Posterior vena cava (tissue), 2 donors: ENCODE results near the gene ERVFRD-1. TPM values are rescaled to one million over a fixed set of nuclear protein-coding genes. Genes with fewer than 3 reads are reported as not detected.
A peak's percentile ranks its signal among the peaks of the same experiment; 100 is the strongest.

Experiments used
- DNase-seq: peaks from one replicate; pipeline ENCODE4 v3.0.0-alpha.2; 2020; ENCODE audit warnings: low spot score
- intact Hi-C, 2 donors: fragments of 100-400 bp; cut with DNase I; formaldehyde crosslinking; loops; one replicate each; pipeline versions ENCODE4 v1.14.1 to v1.14.2; 2022 to 2023
- long read RNA-seq, 2 donors: library from polyadenylated mRNA; unstranded; transcript quantifications; one replicate each; pipeline ENCODE4 v2.0.0, GENCODE V29; 2020 to 2021
- total RNA-seq, 2 donors: library from RNA; stranded (reverse); fragmentation: NEBNext Ultra II Directional; extraction: Animal tissue kit (Norgen Biotek cat#: 25700); gene quantifications; one replicate each; pipeline ENCODE4 v1.2.1, GENCODE V29; 2021
- donor health status: DM: yes; HTN: yes; CAD: no.
- donor health status: DM: yes; HTN: yes; CAD: no.

ERVFRD-1 gene, protein sequence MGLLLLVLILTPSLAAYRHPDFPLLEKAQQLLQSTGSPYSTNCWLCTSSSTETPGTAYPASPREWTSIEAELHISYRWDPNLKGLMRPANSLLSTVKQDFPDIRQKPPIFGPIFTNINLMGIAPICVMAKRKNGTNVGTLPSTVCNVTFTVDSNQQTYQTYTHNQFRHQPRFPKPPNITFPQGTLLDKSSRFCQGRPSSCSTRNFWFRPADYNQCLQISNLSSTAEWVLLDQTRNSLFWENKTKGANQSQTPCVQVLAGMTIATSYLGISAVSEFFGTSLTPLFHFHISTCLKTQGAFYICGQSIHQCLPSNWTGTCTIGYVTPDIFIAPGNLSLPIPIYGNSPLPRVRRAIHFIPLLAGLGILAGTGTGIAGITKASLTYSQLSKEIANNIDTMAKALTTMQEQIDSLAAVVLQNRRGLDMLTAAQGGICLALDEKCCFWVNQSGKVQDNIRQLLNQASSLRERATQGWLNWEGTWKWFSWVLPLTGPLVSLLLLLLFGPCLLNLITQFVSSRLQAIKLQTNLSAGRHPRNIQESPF
- total RNA-seq, result under 1 TPM; 0.05 to 0.14 TPM
- long read RNA-seq, donor 1, result 0 reads
- long read RNA-seq, donor 2, result 0 reads

DNA sequence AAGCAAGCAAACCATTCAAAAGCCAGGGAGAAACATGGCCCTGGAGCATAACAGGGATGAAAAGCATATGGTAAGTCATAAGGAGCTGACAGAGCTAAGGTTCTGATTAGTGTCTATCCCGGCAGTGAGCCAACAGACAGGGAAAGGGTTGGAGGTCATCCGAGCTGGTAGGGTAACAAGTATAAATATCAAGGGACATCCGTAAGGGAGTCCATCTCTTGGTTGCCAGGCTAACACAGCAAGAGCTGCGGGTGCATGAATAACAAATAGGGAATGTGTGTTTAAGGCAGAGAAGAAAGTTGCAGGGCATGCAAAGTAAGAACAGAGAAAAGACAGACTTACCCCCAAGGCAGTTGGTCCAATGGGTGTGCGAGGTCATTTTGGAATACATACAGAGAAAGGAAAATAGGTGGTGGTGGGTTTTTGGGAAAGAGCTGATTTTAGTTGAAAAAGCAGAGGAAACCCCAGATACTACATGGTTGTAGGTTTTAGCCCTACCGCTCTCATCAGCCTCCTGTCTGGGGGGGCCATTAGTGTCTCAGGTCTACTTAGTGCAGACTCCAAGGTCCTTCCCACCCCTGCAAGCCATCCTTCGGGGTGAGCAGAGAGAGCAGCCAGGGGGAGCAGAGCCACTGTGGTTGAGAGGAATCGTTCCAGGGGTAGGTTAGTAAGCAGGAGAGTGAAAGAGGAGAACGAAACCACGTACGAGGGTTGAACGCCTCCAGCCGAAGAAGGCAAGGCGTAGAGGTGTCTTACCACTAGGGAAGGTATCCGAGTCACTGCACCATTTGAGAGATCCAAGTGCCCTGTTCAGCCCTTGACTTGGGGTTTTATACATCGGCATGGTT, at the start of gene ERVFRD-1:
TSS of gene ERVFRD-1 (minus strand) at position 805 of the 848 bp plus-strand sequence. CDS start 6,415 bp downstream, outside the sequence.
- DNase-seq, result no peak
- intact Hi-C loops, result no loop called here

DNA sequence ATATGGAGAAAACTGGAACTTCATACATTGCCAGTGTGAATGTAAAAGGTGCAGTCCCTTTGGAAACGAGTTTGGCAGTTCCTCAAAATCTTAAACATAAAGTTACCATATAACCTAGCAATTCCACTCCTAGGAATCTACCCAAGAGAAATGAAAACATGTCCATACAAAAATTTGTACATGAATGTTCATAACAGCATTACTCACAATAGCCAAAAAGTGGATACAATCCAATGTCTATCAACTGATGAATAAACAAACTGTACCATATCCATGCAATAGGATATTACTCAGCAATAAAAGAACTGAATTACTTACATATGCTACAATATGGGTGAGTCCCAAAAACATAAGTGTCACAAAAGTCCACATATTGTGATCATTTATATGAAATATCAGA, 48.7 kb upstream of the ERVFRD-1 start:
- intact Hi-C loops, result no loop called here
- DNase-seq, result no peak

DNA sequence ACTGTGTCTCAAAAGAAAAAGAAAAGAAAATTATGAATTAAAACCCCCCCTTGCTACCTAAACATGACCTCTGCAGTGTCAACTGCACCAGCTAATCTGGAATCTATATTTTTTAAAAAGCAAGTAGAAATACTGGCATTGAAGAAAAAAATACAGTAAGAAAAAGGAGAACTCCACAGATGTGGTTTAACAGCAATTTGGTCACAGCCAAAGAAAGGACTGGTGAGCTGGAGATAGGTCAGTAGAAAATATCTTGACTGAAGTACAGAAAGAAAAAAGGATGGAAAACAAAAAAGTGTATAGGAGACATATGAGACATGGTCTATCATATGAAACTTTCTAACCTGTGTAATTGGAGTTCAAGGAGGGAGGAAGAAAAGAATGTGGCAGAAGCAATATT, 44.1 kb upstream of the ERVFRD-1 start:
- intact Hi-C loops, result no loop called here
- DNase-seq, result no peak

DNA sequence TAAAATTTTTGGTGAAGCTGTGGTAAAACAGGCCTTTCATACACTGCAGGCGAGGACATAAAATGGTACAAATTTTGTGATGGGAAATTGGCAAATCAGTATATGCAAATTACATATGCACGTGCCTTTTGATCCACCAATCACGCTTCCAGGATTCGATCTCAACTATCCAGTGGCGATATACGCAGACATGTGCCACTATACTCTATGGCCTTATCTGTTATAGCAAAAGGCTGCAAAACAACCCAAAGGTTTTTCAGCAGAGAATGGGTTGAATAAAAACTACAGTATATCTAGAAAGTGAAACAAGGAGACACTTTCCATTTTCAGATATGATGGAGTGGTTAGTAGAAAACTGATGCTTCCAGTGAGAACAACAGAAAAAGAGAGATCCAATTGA, 41.9 kb upstream of the ERVFRD-1 start:
- intact Hi-C loops, result loop anchor here in 1 of 2 donors (5.0 kb wide), 1 partner anchor 34 kb away; no protein-coding TSS in a partner anchor
- DNase-seq, result no peak

DNA sequence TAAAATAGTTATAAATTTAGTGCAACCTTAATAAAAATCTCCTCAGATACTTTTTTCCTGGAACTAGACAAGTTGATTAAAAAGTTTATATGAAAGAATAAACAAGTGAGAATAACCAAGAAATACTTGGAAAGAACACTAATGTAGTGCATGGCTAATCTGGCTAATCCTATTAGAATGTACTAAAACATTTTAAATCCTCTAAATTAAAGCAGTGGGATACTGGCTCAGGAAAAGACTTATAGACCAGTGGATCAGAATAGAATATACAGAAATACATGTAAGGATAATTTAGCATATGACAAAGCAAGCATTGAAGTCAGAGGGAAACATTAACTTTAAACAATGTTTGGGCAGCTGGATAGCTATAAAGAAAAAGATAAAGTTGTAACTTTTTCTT, 41.1 kb upstream of the ERVFRD-1 start:
- intact Hi-C loops, result loop anchor here in 1 of 2 donors (5.0 kb wide), 1 partner anchor 35 kb away; no protein-coding TSS in a partner anchor
- DNase-seq, result no peak

DNA sequence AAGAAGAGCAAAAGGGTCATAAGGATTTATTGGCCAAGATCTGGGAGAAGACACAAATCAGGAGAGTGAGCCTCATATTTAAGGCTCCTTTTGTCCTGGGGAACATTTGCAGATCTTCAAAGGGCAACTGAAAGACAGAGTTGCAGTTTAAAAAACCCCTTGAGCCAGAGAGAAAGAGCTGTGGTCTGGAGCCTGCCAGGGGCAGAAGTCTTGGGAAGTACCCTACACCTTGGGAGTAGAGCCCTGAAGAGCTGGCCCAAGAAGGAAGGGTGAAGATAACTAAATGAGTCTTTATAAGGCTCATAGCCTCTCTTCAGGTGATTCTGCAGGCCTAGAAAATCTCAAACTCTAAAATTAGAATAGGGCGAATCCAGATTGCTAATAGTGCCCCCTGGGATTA, 40.0 kb upstream of the ERVFRD-1 start:
- intact Hi-C loops, result loop anchor here in 1 of 2 donors (5.0 kb wide), 1 partner anchor 36 kb away; no protein-coding TSS in a partner anchor
- no peak for DNase-seq

DNA sequence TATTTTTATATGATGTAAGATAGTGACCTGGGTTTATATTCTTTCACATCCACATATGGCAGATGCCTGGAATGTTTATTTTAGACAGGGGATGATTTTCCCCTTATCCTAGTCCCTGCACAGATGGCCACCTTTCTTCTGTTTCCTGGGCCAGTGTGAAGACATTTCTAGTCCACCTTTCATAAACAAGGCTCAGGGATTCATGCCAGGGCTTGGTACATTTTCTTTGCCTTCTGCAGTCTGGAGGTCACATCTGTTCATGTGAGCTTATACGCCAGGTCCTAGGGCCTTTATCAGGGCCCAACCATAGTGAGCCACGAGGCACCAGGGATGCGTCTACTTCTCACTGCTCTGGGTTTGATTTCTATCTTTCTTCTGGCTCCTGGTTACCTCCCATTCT, 38.0 kb upstream of the ERVFRD-1 start:
- intact Hi-C loops, result loop anchor here (5.0 to 10.0 kb wide), 2 partner anchors 338 to 415 kb away; no protein-coding TSS in a partner anchor
- DNase-seq, result no peak

DNA sequence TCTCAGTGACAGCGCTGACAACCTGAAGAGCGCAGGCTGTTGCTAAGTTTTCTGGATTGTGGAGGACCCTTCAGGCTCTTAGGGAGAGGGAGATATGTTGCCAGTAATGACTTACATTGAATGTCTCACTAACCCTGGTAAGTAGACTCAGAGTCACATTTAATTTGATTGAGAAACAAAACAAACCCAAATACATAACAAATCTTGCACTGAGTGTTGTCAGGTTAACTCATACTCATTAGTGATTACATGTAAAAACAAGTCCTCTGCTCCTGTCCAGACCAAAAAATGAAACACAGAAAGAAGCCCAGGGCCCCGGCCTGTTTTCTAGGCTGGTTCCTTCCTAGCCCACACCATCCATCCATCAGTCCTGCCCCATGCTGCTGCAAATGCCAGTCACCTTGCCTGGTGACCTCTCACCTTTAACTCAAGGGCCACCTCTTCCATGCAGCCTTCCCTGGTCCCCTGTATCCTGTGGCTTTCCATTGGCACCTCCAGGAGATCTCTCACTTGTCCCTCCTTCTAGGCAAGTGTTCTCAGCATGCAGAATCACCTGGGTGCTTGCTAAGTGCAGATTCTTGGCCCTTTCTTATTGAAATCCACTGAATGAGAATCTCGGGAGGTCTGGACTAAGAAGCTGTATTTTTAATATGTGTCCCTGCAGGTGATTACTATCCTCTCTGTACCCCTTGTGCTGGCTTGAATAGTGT, 34.7 kb upstream of the ERVFRD-1 start:
- intact Hi-C loops, result loop anchor here (5.0 to 10.0 kb wide), 2 partner anchors 341 to 419 kb away; no protein-coding TSS in a partner anchor
- DNase-seq, result no peak

DNA sequence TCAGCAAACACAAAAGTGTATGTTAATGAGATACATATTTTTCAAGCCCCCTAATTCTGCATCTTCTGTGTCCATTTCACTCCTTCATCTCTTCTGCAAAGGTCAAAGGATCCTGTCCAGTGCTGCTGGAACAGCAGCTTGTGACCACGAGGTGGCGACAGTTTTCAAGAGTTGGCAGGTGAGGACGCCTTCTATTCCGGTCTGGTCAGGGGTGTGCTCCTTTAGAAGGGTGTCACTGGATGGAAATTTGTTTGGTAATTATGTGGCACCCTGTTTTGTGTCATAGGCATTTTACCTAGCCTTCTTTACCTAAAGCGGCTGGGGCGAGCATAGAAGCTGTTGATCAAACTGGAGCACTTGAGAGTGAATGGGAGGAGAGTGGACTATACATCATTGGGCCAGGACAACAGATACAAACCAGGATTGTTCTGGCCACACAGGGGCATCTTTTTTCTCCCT, 32.9 kb upstream of the ERVFRD-1 start:
- DNase-seq, result peak; percentile 90
- intact Hi-C loops, result loop anchor here in 1 of 2 donors (5.0 to 10.0 kb wide), 2 partner anchors 353 to 420 kb away; no protein-coding TSS in a partner anchor

DNA sequence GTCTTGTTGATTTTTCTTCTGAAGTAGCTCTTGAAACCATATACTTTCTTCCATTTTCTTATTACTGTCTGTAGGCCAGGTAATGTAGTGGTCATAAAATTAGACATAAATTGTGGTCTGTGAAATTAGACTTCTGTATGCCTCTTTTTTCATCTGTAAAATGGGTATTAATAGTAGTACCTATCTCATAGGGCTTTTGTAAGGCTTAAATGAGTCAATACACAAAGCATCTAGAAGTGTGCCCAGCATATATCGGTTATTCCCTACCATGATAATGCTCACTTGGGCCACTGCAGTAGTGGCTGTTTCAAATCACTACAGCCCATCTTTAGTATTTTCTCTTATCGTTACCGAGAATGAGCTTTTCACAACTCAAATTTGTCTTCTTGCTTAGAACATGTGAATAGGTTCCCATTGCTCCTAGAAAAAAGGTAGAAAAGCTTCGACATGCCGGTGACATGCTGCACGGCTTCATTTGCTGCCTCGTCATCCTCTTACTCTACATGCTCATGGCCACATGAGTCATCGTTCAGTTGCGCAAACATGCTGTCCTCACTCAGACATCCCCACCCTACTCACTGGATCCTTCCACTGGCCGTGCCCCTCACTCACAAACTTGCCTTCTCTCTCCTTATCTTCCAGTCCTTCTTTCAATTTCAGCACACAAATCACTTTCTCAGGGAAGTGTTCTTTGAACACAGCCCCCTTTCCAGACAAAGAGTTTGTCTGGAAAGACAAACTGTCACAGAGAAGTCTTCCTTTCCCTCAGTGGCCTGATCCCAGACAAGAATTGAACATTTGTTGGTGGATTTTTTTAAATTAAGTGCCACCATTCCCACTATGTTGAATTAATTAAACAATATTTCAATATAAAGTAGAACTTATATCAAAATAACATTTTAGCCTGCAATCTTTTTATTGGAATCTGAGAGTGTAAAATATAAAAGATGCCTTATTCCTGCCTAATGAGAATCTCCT, 32.2 kb upstream of the ERVFRD-1 start:
- intact Hi-C loops, result loop anchor here (2.0 to 10.0 kb wide), 3 partner anchors 354 to 421 kb away; no protein-coding TSS in a partner anchor
- peak; percentile 90 for DNase-seq

DNA sequence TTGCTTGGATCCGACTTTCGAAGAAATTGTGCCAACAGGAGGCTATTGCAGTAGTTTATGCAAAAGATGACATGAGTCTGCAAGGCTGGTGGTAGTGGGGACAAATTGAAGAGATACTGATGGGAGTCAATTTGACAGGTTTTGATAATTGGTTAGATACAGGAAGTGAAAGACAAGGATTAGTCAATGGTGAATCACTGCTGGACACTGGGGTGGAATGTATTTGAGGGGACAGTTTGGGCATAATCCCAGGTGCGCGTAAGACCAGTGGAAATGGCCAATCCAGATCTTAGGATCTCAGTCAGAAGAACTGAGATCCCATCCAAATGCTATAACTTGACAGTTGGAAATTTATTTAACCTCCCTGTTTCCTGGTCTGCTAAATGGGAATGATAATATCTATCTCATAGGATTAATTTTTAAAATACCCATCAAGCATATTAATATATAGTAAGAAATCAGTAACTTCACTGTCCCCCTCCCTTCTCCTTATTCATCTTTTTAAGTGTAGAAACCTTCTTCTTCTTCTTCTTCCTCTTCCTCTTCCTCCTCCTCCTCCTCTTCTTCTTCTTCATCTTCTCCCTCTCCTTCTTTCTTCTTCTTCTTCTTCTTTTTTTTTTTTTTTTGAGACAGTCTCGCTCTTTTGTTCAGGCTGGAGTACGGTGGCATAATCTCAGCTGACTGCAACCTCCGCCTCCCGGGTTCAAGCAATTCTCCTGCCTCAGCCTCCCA, 30.9 kb upstream of the ERVFRD-1 start:
- DNase-seq, result no peak
- intact Hi-C loops, result loop anchor here (2.0 to 10.0 kb wide), 3 partner anchors 355 to 422 kb away; no protein-coding TSS in a partner anchor

DNA sequence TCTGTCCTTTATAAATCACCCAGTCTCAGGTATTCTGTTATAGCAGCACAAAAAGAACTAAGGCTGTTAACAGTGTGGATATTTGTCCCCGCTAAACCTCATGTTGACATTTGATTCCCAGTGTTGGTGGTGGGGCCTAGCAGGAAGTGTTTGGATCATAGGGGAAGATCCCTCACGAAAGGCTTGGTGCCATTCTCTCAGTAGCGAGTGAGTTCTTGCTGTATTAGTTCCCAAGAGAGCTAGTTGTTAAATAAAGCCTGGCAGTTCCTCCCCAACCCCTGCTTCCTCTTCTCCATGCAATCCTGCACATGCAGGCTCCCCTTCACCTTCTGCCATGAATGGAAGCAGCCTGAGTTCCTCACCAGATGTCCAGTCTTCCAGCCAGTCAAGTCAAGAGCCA, 29.8 kb upstream of the ERVFRD-1 start:
- intact Hi-C loops, result loop anchor here in 1 of 2 donors (5.0 to 10.0 kb wide), 2 partner anchors 356 to 424 kb away; no protein-coding TSS in a partner anchor
- DNase-seq, result no peak

DNA sequence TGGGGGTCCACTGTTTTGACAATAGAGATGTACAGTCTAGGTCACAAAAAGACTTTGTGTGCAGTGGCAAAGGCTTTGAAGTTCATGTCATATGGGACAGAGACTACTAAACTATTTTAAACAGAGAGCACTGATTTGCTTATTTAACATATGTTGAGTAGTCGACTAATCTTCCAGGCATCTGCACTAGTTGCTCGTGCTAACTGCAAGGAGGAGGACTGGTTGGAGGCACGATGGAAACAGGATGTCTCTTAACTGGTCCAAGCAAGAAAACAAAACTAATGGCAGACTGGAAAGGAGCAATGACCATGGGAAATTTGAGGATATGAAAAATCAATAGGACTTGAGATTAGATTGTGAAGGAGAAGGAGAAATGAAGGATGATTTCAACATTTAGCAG, 28.5 kb upstream of the ERVFRD-1 start:
- intact Hi-C loops, result loop anchor here in 1 of 2 donors (5.0 to 10.0 kb wide), 2 partner anchors 357 to 425 kb away; no protein-coding TSS in a partner anchor
- DNase-seq, result no peak

DNA sequence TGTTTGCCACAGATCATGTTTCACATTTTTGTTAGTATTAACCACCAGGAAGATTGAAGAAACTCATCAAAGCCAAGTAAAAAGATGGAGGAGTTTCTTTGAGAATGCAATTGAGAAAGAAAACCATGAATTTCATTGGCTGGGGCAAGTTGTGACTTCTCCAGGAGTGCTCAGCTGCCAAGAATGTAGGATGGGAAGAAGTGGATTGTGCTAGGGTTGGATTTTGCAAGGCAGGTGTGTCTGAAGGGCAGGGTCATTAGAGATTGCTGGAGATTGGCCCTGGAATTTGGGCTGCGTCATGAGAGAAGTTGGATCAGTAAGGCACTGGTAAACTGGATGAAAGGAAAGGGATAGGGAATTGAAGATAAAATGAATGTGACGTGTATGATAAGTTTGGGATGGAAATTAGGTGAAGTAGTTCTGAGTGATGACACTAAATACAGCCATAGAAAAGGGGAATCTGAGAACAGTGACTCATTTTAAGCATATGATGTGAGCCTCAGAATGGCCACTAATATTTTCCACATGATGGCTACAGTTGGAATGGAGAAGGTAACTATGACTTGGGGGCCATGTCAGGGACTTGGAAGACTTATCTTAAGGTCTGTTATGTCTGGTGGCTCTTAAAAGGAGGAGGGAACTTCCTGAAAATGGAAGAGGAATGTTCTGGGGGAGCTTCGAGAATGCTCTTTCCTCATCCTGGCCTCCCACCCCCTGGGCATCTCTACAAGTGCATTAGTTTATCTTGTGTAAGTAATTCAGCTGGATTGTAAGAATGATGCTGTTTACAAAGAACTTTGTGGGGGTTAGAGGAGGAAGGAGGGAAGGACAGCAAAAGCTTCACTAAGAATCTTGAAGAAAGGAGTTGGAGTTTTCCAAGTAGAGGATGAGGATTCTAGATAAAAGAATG, 27.8 kb upstream of the ERVFRD-1 start:
- DNase-seq, result no peak
- intact Hi-C loops, result no loop called here

DNA sequence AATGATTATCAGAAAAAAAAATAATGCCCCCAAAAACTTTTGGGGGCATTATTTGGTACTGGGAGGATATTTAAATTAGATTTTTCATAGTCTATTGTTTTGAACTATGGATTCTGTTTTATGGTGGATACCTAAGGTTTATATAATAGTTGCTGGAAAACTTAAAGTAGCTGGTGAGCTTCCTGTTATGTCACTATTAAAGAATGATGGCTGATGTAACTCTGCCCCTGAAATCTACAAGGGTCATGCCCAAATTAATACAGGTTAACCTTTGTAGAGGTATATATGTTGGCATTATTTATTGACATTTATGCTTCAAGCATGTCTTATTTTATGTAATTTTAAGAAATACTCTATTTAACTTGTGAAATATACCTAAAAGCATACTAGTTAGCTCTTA, 25.3 kb upstream of the ERVFRD-1 start:
- intact Hi-C loops, result no loop called here
- DNase-seq, result no peak

DNA sequence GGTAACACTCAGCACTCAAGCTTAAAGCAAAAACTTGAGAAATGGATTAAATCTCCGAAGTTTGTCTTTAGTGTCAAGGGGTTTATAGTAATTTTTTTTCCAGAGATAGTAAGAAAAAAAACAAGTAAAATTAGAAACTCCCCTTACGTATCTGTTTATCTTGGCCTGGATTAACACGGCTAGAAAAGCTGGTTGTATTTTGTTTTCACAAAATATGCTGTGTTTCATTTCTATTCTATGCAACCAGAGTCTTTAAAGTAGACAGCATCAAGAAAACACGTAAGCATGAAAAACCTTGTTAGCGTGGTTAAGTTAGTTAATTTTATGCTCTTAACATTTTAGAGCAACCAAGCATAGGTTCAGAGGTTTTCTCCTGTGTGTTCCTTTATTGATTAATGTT, 21.8 kb upstream of the ERVFRD-1 start:
- intact Hi-C loops, result loop anchor here in 1 of 2 donors (5.0 kb wide), 1 partner anchor 369 kb away; no protein-coding TSS in a partner anchor
- no peak for DNase-seq
